Body of pancreas (tissue), 4 donors: ENCODE data around the gene LEMD3.

Experiments used
- POLR2A ChIP-seq, 3 donors: fragments of 450-650 bp; IDR thresholded peaks; one replicate each; pipeline ENCODE4 v1.6.1; 2016; ENCODE audit warnings: antibody characterized with exemption in 3 of 3, mild to moderate bottlenecking in 2 of 3
- TF ChIP-seq, protein P1 (sequence below), 7 experiments: fragments of 450-650 bp in 4 of 7; fragments of 200-600 bp in 3 of 7; sonication (generic) in 3 of 7; IDR thresholded peaks; one replicate each; pipeline ENCODE4 v1.5.1; 2016 to 2019; ENCODE audit warnings: antibody characterized with exemption in 7 of 7

- TF ChIP-seq, protein P1, sequence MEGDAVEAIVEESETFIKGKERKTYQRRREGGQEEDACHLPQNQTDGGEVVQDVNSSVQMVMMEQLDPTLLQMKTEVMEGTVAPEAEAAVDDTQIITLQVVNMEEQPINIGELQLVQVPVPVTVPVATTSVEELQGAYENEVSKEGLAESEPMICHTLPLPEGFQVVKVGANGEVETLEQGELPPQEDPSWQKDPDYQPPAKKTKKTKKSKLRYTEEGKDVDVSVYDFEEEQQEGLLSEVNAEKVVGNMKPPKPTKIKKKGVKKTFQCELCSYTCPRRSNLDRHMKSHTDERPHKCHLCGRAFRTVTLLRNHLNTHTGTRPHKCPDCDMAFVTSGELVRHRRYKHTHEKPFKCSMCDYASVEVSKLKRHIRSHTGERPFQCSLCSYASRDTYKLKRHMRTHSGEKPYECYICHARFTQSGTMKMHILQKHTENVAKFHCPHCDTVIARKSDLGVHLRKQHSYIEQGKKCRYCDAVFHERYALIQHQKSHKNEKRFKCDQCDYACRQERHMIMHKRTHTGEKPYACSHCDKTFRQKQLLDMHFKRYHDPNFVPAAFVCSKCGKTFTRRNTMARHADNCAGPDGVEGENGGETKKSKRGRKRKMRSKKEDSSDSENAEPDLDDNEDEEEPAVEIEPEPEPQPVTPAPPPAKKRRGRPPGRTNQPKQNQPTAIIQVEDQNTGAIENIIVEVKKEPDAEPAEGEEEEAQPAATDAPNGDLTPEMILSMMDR (IDR thresholded peaks at IDR 0.05) = peak in 2 of 7 experiments; percentile 5 to 15
- peak; percentile 94 to 98 (median 97) for TF ChIP-seq POLR2A (IDR thresholded peaks at IDR 0.05)
Observed at GRCh38 chr12:65169320-65170208, at the start of gene LEMD3.
